Measurements from ENCODE around the gene BMP6. TPM values are rescaled to one million over a fixed set of nuclear protein-coding genes. Genes with fewer than 3 reads are reported as not detected.

BMP6 gene
- total and polyA plus RNA-seq, 2 of the 8 experiments (the other 6 are each of a cell fraction or from before 2014, with no cell fraction given), result 2.0 to 2.1 TPM

DNA sequence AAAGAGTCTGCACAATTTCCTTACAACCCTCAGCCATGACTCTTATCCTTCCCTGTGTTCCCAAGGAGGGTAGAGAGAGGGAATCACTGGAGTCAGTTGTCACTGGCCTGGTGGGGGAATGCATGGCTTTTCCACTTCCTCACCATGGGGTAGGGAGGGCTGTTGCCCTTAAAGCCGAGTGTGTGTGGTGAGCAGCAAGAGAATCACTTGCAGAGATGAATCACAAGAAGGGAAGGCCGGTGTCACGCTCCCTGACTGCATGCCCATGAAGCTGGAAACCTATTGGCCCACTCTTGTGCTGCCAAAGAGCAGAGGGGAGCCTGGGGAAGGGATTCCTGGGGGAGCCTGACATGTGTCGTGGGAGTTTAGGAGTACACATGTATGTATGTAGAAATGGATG lies 18.1 kb upstream of the BMP6 start:
- Histone ChIP-seq H4K91ac (replicated peaks; ENCODE audit: insufficient read length, low read length) (no peak overlapping the region), H3K27me3 (replicated peaks in 1 of 4; ENCODE audit: control insufficient read depth in 3 of 4, extremely low read depth in 1 of 4, insufficient read depth in 3 of 4, low read length in 3 of 4) (no peaks in the 10 kb centered on the region), H3K79me1 (ENCODE audit: low read depth, low read length) (no peaks in the 10 kb centered on the region), H3K14ac (ENCODE audit: insufficient read length) (no peak overlapping the region), H3K36me3 (ENCODE audit: control insufficient read depth in 2 of 4, insufficient read depth in 4 of 4, low read length in 3 of 4) (no peaks in the 10 kb centered on the region), H3K4ac (replicated peaks; ENCODE audit: insufficient read length, low read depth, low read length) (no peak overlapping the region), H4K20me1 (replicated peaks in 1 of 2; ENCODE audit: control insufficient read depth in 1 of 2, insufficient read depth in 2 of 2, low read length in 2 of 2) (no peaks in the 10 kb centered on the region), H2BK12ac (ENCODE audit: low read depth, low read length) (no peak overlapping the region), H3K23ac (ENCODE audit: insufficient read length) (no peak overlapping the region), H4K5ac (ENCODE audit: insufficient read length, low read depth, low read length) (no peak overlapping the region), H4K8ac (ENCODE audit: extremely low read depth, insufficient read depth, low read length) (no peak overlapping the region), H2BK15ac (ENCODE audit: low read length) (no peak overlapping the region), H3K27ac (ENCODE audit: low read depth, low read length) (no peak overlapping the region), H3K23me2 (ENCODE audit: low read depth, low read length) (no peaks in the 10 kb centered on the region), H2AFZ (ENCODE audit: low read length) (no peak overlapping the region), H3K9ac (replicated peaks in 1 of 4; ENCODE audit: extremely low read depth in 1 of 4, low read depth in 3 of 4, low read length in 3 of 4) (no peak overlapping the region), H3K4me2 (ENCODE audit: insufficient read depth in 1 of 2, low read depth in 2 of 2, low read length in 2 of 2) (no peak overlapping the region), H3K4me1 (replicated peaks in 1 of 4; ENCODE audit: control insufficient read depth in 3 of 4, insufficient read depth in 4 of 4, low read length in 3 of 4) (no peaks in the 10 kb centered on the region), H3K9me3 (ENCODE audit: insufficient read depth in 2 of 2, low read depth in 1 of 2, low read length in 1 of 2) (no peaks in the 10 kb centered on the region), H3K18ac (ENCODE audit: extremely low read depth, low read length) (no peak overlapping the region), H2BK5ac (ENCODE audit: low read depth, low read length) (no peak overlapping the region), H3K79me2 (ENCODE audit: control insufficient read depth in 1 of 2, insufficient read depth in 2 of 2, low read length in 2 of 2) (no peaks in the 10 kb centered on the region), H2BK120ac (replicated peaks; ENCODE audit: low read depth, low read length) (no peak overlapping the region), H3K4me3 (ENCODE audit: extremely low read depth in 1 of 4, insufficient read depth in 2 of 4, low read depth in 3 of 4, low read length in 4 of 4) (no peak overlapping the region), H2AK5ac (ENCODE audit: low read depth, low read length) (no peak overlapping the region), H3K56ac (replicated peaks; ENCODE audit: insufficient read length, low read depth, low read length) (no peak overlapping the region), H2BK20ac (ENCODE audit: low read length) (no peak overlapping the region)
- ChIA-PET CTCF (ENCODE audit: partially characterized antibody) (interaction anchor here (0.6 kb wide), 1 partner anchor 208 kb away, joined by 6 read pairs; no protein-coding TSS in a partner anchor), POLR2A (ENCODE audit: partially characterized antibody) (no interaction called here)
- no peak for DNase-seq (ENCODE audit: low read depth in 1 of 2, low spot score in 2 of 2)
- FAIRE-seq, result no peak
- 92% methylated on average over 4 of the region's 4 CpGs; no CpG with 5 or more reads in 1 of the 2 experiments for WGBS, 2 experiments (ENCODE audit: extremely low coverage in 1 of 2, insufficient coverage in 1 of 2, insufficient read length in 1 of 2, insufficient replicate concordance in 2 of 2, low coverage in 1 of 2, low lambda C conversion rate in 2 of 2, missing lambda C conversion rate in 1 of 2)
- TF ChIP-seq CBX8 (IDR thresholded peaks at IDR 0.05; ENCODE audit: borderline replicate concordance, low read depth, low read length) (no peak), BCL11A (IDR thresholded peaks at IDR 0.05; ENCODE audit: low read depth in 2 of 2, low read length in 2 of 2) (no peak), NRF1 (IDR thresholded peaks at IDR 0.05; ENCODE audit: low read depth, low read length) (no peak), POLR2A (IDR thresholded peaks at IDR 0.05; ENCODE audit: control extremely low read depth in 1 of 2, low read depth in 2 of 2, low read length in 2 of 2) (no peak)
- TF ChIP-seq, protein P1, sequence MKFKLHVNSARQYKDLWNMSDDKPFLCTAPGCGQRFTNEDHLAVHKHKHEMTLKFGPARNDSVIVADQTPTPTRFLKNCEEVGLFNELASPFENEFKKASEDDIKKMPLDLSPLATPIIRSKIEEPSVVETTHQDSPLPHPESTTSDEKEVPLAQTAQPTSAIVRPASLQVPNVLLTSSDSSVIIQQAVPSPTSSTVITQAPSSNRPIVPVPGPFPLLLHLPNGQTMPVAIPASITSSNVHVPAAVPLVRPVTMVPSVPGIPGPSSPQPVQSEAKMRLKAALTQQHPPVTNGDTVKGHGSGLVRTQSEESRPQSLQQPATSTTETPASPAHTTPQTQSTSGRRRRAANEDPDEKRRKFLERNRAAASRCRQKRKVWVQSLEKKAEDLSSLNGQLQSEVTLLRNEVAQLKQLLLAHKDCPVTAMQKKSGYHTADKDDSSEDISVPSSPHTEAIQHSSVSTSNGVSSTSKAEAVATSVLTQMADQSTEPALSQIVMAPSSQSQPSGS (IDR thresholded peaks at IDR 0.05; ENCODE audit: low read length), result no peak

Measured in H1 (cell line).